DMS153 treated with DMSO at 0.1 percent for 48 hours (cell line): ENCODE measurements around the gene TFB1M.
"Not testable (repeated sequence)": the region's sequence is repeated elsewhere in the genome, so short reads cannot be mapped to it uniquely, and the experiment has no call there.

Experiments used
- DNase-seq: peaks from one replicate; lab custom pipeline; 2025; ENCODE audit not compliant: unreplicated experiment; lab: John Stamatoyannopoulos, UW

TFB1M gene

GRCh38 chr6:155314092-155314772, at the start of gene TFB1M:
Gene TFB1M, minus strand, starts transcription at chr6:155314484. Its CDS starts 56 bp downstream, at chr6:155314428.
- DNase-seq, result peak; percentile 85

DNA sequence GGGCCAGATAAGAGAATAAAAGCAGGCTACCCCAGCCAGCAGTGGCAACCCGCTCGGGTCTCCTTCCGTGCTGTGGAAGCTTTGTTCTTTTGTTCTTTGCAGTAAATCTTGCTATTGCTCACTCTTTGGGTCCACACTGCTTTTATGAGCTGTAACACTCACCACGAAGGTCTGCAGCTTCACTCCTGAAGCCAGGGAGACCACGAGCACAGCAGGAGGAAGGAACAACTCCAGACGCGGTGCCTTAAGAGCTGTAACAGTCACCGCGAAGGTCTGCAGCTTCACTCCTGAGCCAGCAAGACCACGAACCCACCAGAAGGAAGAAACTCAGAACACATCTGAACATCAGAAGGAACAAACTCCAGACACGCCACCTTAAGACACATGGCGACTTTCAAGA, 49.7 kb upstream of the TFB1M start:
- not testable (repeated sequence) for DNase-seq

GRCh38 chr6:155362968-155363632, 48.8 kb upstream of the TFB1M start:
- not testable (repeated sequence) for DNase-seq

DNA sequence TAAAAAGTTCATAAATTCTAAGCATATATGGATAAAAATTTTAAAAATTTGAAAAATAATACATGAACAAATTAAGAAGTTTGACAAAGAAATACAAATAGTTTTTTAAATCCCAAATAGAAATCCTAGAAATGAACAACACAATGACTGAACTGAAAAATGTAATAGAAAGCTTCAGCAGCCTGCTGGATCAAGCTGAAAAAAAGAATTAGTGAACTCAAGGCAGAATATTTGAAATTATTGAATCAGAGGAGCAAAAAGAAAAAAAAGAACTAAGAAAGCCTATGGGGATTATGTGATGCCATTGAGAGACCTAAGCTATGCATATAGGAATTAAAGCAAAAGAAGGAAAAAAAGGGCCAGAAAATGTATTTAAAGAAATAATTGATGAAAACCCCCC, 39.9 kb upstream of the TFB1M start:
- no peak for DNase-seq

- DNase-seq, result no peak
These were observed 38.5 kb upstream of the TFB1M start for GRCh38 chr6:155352811-155353210.

- no peak for DNase-seq
These were observed 37.8 kb upstream of the TFB1M start for GRCh38 chr6:155352130-155352420.

DNA sequence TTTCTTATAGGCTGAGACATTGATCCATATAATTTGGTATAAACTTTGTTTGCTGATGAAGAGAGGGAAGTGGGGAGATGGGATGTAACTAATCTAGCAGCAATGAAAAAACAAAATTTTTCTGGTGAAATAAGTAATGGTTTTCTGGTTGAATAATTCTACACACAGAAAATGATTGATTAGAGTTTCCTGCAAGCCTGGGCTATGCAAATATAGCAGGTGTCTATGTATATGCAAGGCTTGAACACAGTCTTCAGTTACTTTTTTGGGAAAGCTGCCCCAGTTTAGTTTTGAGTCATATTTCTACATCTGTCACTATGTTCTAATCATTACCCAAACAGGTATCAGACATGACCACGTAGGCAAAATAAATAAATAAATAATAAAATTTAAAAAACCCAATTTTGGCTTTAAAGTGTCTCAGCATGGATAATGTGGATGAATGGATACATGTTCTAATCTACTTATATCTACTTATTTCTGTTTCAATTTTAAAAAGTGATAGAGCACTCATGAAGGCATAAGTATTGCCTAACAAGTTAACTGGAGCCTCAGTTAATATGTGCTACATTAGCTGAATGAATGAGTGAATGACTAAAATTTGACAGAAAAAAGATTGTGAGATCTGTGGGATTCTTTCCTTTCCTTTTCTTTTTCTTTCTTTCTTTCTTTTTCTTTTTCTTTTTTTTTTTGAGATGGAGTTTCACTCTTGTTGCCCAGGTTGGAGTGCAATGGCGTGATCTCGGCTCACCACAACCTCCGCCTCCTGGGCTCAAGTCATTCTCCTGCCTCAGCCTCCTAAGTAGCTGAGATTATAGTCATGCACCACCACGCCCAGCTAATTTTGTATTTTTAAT, 37.2 kb upstream of the TFB1M start:
- no peak for DNase-seq

DNA sequence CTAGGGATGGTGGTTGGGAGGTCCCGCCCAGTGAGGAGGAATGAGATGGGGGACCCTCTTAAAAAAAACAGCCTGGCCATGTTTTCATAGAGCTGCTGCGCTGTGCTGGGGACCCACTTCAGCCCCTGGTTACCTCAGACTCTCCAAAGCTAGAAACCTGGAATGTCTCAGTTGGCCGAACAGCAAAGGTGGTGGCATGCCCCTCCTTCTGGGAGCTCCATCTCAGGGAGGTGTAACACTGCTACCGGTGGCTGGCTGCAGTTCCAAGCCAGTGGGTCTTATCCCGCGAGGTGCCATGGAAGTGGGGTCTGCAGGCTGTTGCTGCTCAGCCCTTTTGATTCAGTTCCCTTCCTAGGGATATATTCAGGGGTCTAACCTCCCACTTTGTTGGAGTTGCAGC, 35.7 kb upstream of the TFB1M start:
- DNase-seq, result no peak

DNA sequence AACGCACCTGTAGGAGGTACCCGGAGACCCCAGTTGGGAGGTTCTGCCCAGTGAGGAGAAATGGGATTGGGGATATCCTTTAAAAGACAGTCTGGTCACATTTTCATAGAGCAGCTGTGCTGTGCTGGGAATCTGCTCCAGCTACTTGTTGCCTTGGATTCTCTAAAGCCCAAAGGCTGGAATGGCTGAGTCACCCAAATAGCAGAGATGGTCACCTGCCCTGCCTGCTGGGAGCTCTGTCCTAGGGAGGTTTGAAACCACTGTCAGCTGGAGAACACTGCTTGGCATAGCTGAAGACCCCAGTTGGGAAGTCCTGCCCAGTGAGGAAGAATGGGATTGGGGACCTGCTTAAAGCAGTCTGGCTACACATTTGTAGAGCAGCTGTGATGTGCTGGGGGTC, 34.8 kb upstream of the TFB1M start:
- DNase-seq, result no peak

GRCh38 chr6:155347800-155348199, 33.5 kb upstream of the TFB1M start:
- no peak for DNase-seq

DNA sequence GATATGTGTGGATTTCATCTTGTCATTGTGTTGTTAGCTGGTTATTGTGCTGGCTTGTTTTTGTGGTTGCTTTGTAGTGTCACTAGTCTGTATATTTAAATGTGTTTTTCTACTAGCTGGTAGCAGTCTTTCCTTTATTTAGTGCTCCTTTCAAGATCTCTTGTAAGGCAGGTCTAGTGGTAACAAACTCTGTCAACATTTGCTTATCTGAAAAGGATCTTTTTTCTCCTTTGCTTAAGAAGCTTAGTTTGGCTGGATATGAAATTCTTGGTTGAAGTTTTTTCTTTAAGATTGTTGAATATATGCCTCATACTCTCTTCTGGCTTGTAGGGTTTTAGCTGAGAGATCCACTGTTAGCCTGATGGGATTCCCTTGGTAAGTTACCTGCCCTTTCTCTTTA, 32.7 kb upstream of the TFB1M start:
- DNase-seq, result no peak

DNA sequence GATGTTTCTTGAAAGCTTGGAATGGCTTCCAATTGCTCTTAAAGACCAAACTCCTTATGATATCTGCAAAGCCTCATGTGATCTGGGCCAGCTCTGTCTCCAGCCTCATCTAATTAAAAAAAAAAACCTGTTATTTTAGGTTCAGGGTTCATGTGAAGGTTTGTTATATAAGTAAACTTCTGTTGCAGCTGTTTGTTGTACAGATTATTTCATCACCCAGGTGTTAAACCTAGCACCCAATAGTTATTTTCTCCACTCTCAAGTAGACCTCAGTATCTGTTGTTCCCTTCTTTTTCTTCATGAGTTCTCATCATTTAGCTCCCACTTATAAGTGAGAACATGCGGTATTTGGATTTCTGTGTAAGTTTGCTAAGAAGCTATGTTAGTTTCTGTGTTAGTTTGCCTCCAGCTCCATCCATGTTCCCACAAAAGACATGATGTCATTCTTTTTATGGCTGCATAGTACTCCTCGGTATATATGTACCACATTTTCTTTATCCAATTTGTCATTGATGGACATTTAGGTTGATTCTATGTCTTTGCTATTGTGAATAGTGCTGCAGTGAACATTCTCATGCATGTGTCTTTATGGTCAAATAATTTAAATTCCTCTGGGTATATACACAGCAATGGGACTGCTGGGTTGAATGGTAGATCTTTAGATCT, 30.2 kb upstream of the TFB1M start:
- DNase-seq, result no peak

GRCh38 chr6:155341130-155341828, 27.0 kb upstream of the TFB1M start:
- DNase-seq, result no peak

GRCh38 chr6:155340464-155341129, 26.3 kb upstream of the TFB1M start:
- DNase-seq, result no peak

- not testable (repeated sequence) for DNase-seq
These were observed 25.6 kb upstream of the TFB1M start for GRCh38 chr6:155339929-155340328.

DNA sequence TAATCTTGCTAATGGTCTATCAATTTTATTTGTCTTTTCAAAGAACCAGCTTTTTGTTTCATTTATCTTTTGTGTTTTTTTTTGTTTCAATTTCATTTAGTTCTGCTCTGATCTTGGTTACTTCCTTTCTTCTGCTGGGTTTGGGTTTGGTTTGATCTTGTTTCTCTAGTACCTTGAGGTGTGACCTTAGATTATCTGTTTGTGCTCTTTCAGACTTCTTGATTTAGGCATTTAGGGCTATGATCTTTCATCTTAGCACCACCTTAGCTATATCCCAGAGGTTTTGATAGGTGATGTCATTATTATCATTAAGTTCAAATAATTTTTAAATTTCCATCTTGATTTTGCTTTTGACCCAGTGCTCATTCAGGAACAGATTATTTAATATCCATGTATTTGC, 24.0 kb upstream of the TFB1M start:
- DNase-seq, result not testable (repeated sequence)

DNA sequence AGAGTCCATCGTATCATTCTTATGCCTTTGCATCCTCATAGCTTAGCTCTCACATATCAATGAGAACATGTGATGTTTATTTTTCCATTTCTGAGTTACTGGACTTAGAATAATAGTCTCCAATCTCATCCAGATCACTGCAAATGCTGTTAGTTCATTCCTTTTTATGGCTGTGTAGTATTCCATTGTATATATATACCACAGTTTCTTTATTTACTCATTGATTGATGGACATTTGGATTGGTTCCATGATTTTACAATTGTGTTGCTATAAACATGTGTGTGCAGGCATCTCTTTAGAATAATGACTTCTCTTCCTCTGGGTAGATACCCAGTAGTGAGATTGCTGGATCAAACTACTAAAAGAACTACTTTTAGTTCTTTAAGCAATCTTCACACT, 21.0 kb upstream of the TFB1M start:
- no peak for DNase-seq

- not testable (repeated sequence) for DNase-seq
These were observed 19.8 kb upstream of the TFB1M start for GRCh38 chr6:155334073-155334472.

DNA sequence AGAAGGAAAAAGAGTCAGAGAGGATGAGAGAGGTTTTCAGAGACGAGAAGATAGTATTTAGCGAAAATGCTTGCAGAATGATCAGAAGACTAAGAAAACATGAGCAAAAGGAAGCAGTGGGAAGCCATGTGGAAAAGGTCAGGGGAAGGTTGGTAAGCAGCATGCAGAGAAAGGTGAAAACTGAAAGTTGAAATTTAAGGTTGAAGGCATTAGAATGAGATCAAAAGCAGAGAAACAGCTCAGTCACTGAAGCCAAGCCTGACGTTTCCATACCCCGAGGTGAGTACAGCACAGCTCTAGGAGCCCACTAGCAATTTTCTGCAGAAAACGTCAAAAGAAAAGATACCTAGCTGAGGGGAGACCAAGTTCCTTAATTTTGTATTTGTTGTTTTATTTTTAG, 19.1 kb upstream of the TFB1M start:
- DNase-seq, result no peak

GRCh38 chr6:155330922-155331321, 16.6 kb upstream of the TFB1M start:
- DNase-seq, result no peak
